Stomach smooth muscle (tissue), 2 donors: ENCODE measurements around the gene VAC14.

Source experiments
- H3K27ac ChIP-seq: one replicate; pipeline ENCODE4 v1.7.0; 2013; ENCODE audit warnings: mild to moderate bottlenecking, low read length, inconsistent platforms
- H3K27me3 ChIP-seq, 2 donors: one replicate each; pipeline ENCODE4 v1.7.0; 2013; ENCODE audit warnings: low read length in 2 of 2; ENCODE audit not compliant: insufficient read depth in 2 of 2, control insufficient read depth in 1 of 2
- H3K36me3 ChIP-seq, 2 donors: one replicate each; pipeline ENCODE4 v1.7.0; 2013; ENCODE audit warnings: low read length in 2 of 2; ENCODE audit not compliant: control insufficient read depth in 2 of 2, insufficient read depth in 2 of 2
- H3K4me1 ChIP-seq: one replicate; pipeline ENCODE4 v1.7.0; 2013; ENCODE audit warnings: low read length; ENCODE audit not compliant: control insufficient read depth, insufficient read depth
- H3K4me3 ChIP-seq, 2 donors: one replicate each; pipeline ENCODE4 v1.7.0; 2013; ENCODE audit warnings: low read length in 2 of 2
- H3K9ac ChIP-seq, 2 donors: one replicate each; pipeline ENCODE4 v1.7.0; 2013; ENCODE audit warnings: low read length in 2 of 2, mild to moderate bottlenecking in 1 of 2
- H3K9me3 ChIP-seq, 2 donors: one replicate each; pipeline ENCODE4 v1.7.0; 2013; ENCODE audit warnings: low read length in 2 of 2; ENCODE audit not compliant: control insufficient read depth in 2 of 2
- donor health status: healthy.
- donor health status: Pancreatic carcinoma.

Gene VAC14

GRCh38 chr16:70736465-70737376 is 64.2 kb downstream of the VAC14 start:
- no peaks in the 10 kb centered on the region for H3K9me3 ChIP-seq
- H3K36me3 ChIP-seq = peaks cover 0 to 2% of the 10 kb centered on the region in 2 donors
- H3K4me1 ChIP-seq = peaks cover 46% of the 10 kb centered on the region
- peak overlapping the region; percentile 98 for H3K27ac ChIP-seq
- H3K4me3 ChIP-seq = peak overlapping the region; percentile 4 to 29
- no peaks in the 10 kb centered on the region for H3K27me3 ChIP-seq
- H3K9ac ChIP-seq = peak overlapping the region; percentile 57 to 69

DNA sequence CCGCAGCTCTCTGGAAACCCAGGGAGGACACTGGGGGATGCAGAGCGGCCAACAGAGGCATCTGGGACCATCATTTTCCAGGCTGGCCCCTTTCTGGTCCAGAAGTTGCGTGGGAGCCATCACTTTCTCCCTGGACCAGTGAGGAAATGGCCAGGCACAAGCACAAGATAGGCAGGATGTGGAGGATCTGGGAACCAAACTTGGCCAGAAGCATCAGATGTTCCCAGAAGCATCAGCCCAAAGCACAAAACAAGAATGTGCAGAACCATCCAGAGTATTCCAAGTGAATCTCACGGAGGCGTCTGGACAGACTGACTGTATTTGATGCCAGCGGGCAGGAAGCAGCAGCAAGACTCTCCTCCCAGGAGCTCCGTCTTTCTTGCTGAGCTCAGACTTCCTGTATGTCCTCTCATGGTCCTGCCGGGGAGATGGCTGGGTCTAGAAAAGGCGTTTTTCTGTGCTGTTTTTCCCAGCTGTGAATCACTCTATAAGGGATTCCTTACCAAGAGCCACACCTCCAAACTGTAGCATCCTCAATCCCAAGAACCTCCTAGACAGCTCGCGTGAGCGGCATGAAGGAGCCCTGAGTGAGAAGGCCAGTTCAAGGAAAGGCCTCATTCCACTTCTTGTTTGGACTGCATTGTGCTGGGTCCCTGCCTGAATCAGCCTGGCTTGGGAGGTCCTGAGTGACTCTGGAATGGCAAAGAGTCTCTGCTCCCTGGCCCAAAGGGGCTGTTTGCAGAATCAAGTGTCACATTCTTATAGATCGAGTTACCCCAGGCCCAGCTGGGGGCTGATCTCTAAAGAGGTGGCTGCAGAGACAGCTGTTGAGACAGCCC is 65.6 kb downstream of the VAC14 start:
- Histone ChIP-seq H3K9ac (peak overlapping the region in 1 of 2 donors; percentile 47), H3K36me3 (peaks cover 5 to 8% of the 10 kb centered on the region in 2 donors), H3K4me1 (peaks cover 46% of the 10 kb centered on the region)

GRCh38 chr16:70734522-70735095 is 66.3 kb downstream of the VAC14 start:
- Histone ChIP-seq H3K27me3 (no peaks in the 10 kb centered on the region), H3K9ac (no peak overlapping the region), H3K27ac (peak overlapping the region; percentile 98), H3K9me3 (no peaks in the 10 kb centered on the region), H3K36me3 (peaks cover 5 to 8% of the 10 kb centered on the region in 2 donors), H3K4me1 (peaks cover 45% of the 10 kb centered on the region), H3K4me3 (no peak overlapping the region)

More for the DNA sequence above, 65.6 kb downstream of the VAC14 start:
- Histone ChIP-seq H3K9me3 (no peaks in the 10 kb centered on the region), H3K27me3 (no peaks in the 10 kb centered on the region), H3K27ac (peak overlapping the region; percentile 98), H3K4me3 (no peak overlapping the region)

DNA sequence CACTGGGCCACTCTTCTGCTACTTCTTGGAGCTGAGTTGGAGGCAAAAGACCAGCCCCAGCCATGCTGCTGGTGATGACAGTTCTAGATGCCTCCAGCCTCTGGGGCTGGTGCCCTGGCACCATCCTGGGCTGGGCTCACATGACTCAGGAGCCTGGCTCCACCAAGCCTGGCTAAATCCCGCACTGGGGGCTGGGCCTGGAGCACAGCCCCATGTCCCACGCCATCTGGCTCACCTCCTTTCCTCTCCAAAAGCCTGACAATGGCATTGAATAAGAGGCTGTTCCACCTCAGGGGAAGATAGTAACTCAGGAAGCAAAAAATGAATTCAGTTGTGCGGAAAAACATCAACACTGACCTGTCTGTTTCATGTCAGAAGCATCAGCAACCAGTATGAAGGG is 70.0 kb downstream of the VAC14 start:
- Histone ChIP-seq H3K4me3 (no peak overlapping the region), H3K9ac (no peak overlapping the region), H3K27ac (no peak overlapping the region)

GRCh38 chr16:70730031-70730430 is 70.9 kb downstream of the VAC14 start:
- H3K9ac ChIP-seq = no peak overlapping the region
- H3K9me3 ChIP-seq = no peaks in the 10 kb centered on the region
- H3K36me3 ChIP-seq = peaks cover 5 to 8% of the 10 kb centered on the region in 2 donors
- H3K4me3 ChIP-seq = no peak overlapping the region
- peaks cover 30% of the 10 kb centered on the region for H3K4me1 ChIP-seq
- H3K27me3 ChIP-seq = no peaks in the 10 kb centered on the region
- H3K27ac ChIP-seq = no peak overlapping the region

More for the DNA sequence above, 70.0 kb downstream of the VAC14 start:
- peaks cover 5 to 8% of the 10 kb centered on the region in 2 donors for H3K36me3 ChIP-seq
- H3K9me3 ChIP-seq = no peaks in the 10 kb centered on the region
- peaks cover 30% of the 10 kb centered on the region for H3K4me1 ChIP-seq
- H3K27me3 ChIP-seq = no peaks in the 10 kb centered on the region

- H3K4me1 ChIP-seq = peaks cover 30% of the 10 kb centered on the region
- H3K36me3 ChIP-seq = peaks cover 5 to 8% of the 10 kb centered on the region in 2 donors
- no peak overlapping the region for H3K27ac ChIP-seq
Observed at GRCh38 chr16:70729292-70729691, 71.7 kb downstream of the VAC14 start.

GRCh38 chr16:70728150-70728549 is 72.8 kb downstream of the VAC14 start:
- Histone ChIP-seq H3K9me3 (no peaks in the 10 kb centered on the region), H3K4me1 (peaks cover 33% of the 10 kb centered on the region), H3K9ac (no peak overlapping the region), H3K27me3 (no peaks in the 10 kb centered on the region), H3K27ac (no peak overlapping the region), H3K36me3 (peaks cover 5 to 8% of the 10 kb centered on the region in 2 donors), H3K4me3 (no peak overlapping the region)

More at GRCh38 chr16:70729292-70729691, 71.7 kb downstream of the VAC14 start:
- no peak overlapping the region for H3K4me3 ChIP-seq
- no peak overlapping the region for H3K9ac ChIP-seq
- no peaks in the 10 kb centered on the region for H3K27me3 ChIP-seq
- H3K9me3 ChIP-seq = no peaks in the 10 kb centered on the region

DNA sequence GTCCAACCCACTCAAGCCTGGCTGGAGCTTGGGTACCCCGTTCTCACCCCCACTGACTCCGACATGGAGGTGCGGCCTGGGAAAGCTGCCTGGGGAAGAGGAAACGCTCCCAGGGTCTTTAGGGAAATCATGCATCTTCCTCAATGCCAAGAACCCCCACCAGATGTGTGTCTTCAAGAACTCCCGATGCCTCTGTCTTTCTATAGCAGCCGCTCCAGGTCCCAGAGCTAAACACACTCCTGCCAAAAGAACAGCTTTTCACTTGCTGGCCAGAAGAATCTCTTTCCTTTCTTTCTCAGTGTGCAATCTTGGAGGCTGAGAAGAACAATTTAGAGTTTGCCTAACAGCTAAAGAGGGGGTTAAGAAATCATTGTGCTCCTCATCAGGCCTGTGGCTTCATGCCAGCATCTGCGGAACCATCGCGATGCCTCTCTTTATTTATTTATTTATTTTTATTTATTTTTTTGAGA is 74.0 kb downstream of the VAC14 start:
- Histone ChIP-seq H3K27ac (peak overlapping the region; percentile 92), H3K9me3 (no peaks in the 10 kb centered on the region), H3K27me3 (no peaks in the 10 kb centered on the region), H3K36me3 (peaks cover 5 to 10% of the 10 kb centered on the region in 2 donors), H3K4me3 (peak overlapping the region in 1 of 2 donors; percentile 47), H3K4me1 (peaks cover 33% of the 10 kb centered on the region), H3K9ac (no peak overlapping the region)

GRCh38 chr16:70725912-70726828 is 74.8 kb downstream of the VAC14 start:
- peaks cover 33% of the 10 kb centered on the region for H3K4me1 ChIP-seq
- peak overlapping the region in 1 of 2 donors; percentile 47 for H3K4me3 ChIP-seq
- peaks cover 5 to 7% of the 10 kb centered on the region in 2 donors for H3K36me3 ChIP-seq
- no peaks in the 10 kb centered on the region for H3K9me3 ChIP-seq
- peak overlapping the region; percentile 42 to 62 for H3K9ac ChIP-seq
- no peaks in the 10 kb centered on the region for H3K27me3 ChIP-seq
- peak overlapping the region; percentile 92 for H3K27ac ChIP-seq
